HG03045 (cell line): Measurements from ENCODE around the gene RELN.

Experiments
- ATAC-seq: cut with Tn5 transposase; IDR thresholded peaks from one replicate; pipeline ENCODE4 v1.9.1; 2021; ENCODE audit warnings: mild to moderate bottlenecking, moderate library complexity; ENCODE audit not compliant: unreplicated experiment

RELN gene

GRCh38 chr7:103748680-103749079, 240.8 kb downstream of the RELN start:
- ATAC-seq = no peak

GRCh38 chr7:103735377-103735776, 254.1 kb downstream of the RELN start:
- ATAC-seq = no peak

- no peak for ATAC-seq
These were observed 258.3 kb downstream of the RELN start for GRCh38 chr7:103731169-103731568.

- ATAC-seq = no peak
These were observed 260.4 kb downstream of the RELN start for GRCh38 chr7:103729026-103729425.

- ATAC-seq = no peak
These were observed 261.4 kb downstream of the RELN start for GRCh38 chr7:103727982-103728610.

GRCh38 chr7:103719070-103719469, 270.4 kb downstream of the RELN start:
- ATAC-seq = no peak

- no peak for ATAC-seq
These were observed 270.9 kb downstream of the RELN start for GRCh38 chr7:103718482-103719061.

- no peak for ATAC-seq
These were observed 271.9 kb downstream of the RELN start for GRCh38 chr7:103717574-103717973.

- ATAC-seq = no peak
These were observed 273.9 kb downstream of the RELN start for GRCh38 chr7:103715376-103716120.

- no peak for ATAC-seq
These were observed 275.0 kb downstream of the RELN start for GRCh38 chr7:103714376-103714927.

GRCh38 chr7:103712991-103713778, 276.3 kb downstream of the RELN start:
- no peak for ATAC-seq

GRCh38 chr7:103711413-103711812, 278.0 kb downstream of the RELN start:
- no peak for ATAC-seq

GRCh38 chr7:103710247-103710646, 279.2 kb downstream of the RELN start:
- ATAC-seq = no peak

- ATAC-seq = no peak
These were observed 282.7 kb downstream of the RELN start for GRCh38 chr7:103706805-103707204.

GRCh38 chr7:103705542-103705941, 283.9 kb downstream of the RELN start:
- ATAC-seq = no peak

- ATAC-seq = no peak
These were observed 284.8 kb downstream of the RELN start for GRCh38 chr7:103704701-103705100.

- no peak for ATAC-seq
These were observed 286.5 kb downstream of the RELN start for GRCh38 chr7:103702982-103703381.

GRCh38 chr7:103702454-103702853, 287.0 kb downstream of the RELN start:
- no peak for ATAC-seq

- ATAC-seq = no peak
These were observed 290.4 kb downstream of the RELN start for GRCh38 chr7:103699032-103699431.

GRCh38 chr7:103698064-103698463, 291.4 kb downstream of the RELN start:
- no peak for ATAC-seq

- ATAC-seq = no peak
These were observed 293.9 kb downstream of the RELN start for GRCh38 chr7:103695521-103695920.
